ENCODE data around the gene NHS.

The NHS gene

GRCh38 chrX:17414027-17414658 is 39.1 kb downstream of the NHS start:
- H3K79me2 ChIP-seq (ENCODE audit: insufficient read depth, low read depth), result no peaks in the 10 kb centered on the region
- no peak overlapping the region for H2AFZ ChIP-seq (ENCODE audit: low read depth)
- no peak for TF ChIP-seq CTCF (conservative IDR thresholded peaks at IDR 0.05; ENCODE audit: low read depth, low read length)

GRCh38 chrX:17414839-17415238 is 39.8 kb downstream of the NHS start:
- Histone ChIP-seq H3K79me2 (ENCODE audit: insufficient read depth, low read depth) (no peaks in the 10 kb centered on the region), H3K9ac (no peak overlapping the region), H2AFZ (ENCODE audit: low read depth) (no peak overlapping the region), H3K4me1 (ENCODE audit: low read depth, poor library complexity, severe bottlenecking) (peaks cover 53% of the 10 kb centered on the region), H3K4me2 (no peak overlapping the region), H3K36me3 (ENCODE audit: insufficient read depth) (no peaks in the 10 kb centered on the region), H4K20me1 (ENCODE audit: insufficient read depth) (no peaks in the 10 kb centered on the region), H3K4me3 (IDR thresholded peaks at IDR 0.05; ENCODE audit: insufficient read depth, low read depth, low read length) (no peak overlapping the region), H3K27ac (no peak overlapping the region), H3K27me3 (ENCODE audit: insufficient read depth, low read depth) (no peaks in the 10 kb centered on the region)
- TF ChIP-seq CTCF (conservative IDR thresholded peaks at IDR 0.05; ENCODE audit: low read depth, low read length), result no peak

More at GRCh38 chrX:17414027-17414658, 39.1 kb downstream of the NHS start:
- H3K4me1 ChIP-seq (ENCODE audit: low read depth, poor library complexity, severe bottlenecking), result peaks cover 53% of the 10 kb centered on the region
- peak overlapping the region; percentile 23; the same call in 1 of the 2 replicates for H3K4me2 ChIP-seq
- H3K36me3 ChIP-seq (ENCODE audit: insufficient read depth), result no peaks in the 10 kb centered on the region
- H4K20me1 ChIP-seq (ENCODE audit: insufficient read depth), result no peaks in the 10 kb centered on the region
- peak overlapping the region; percentile 15; the same call in 1 of the 2 replicates for H3K27ac ChIP-seq
- H3K27me3 ChIP-seq (ENCODE audit: insufficient read depth, low read depth), result no peaks in the 10 kb centered on the region
- H3K4me3 ChIP-seq (IDR thresholded peaks at IDR 0.05; ENCODE audit: insufficient read depth, low read depth, low read length), result no peak overlapping the region
- H3K9ac ChIP-seq, result no peak overlapping the region

GRCh38 chrX:17415242-17415810 is 40.3 kb downstream of the NHS start:
- no peak overlapping the region for H3K27ac ChIP-seq
- peaks cover 53% of the 10 kb centered on the region for H3K4me1 ChIP-seq (ENCODE audit: low read depth, poor library complexity, severe bottlenecking)
- H4K20me1 ChIP-seq (ENCODE audit: insufficient read depth), result no peaks in the 10 kb centered on the region
- H3K9ac ChIP-seq, result no peak overlapping the region
- H2AFZ ChIP-seq (ENCODE audit: low read depth), result no peak overlapping the region
- H3K4me2 ChIP-seq, result no peak overlapping the region
- no peaks in the 10 kb centered on the region for H3K79me2 ChIP-seq (ENCODE audit: insufficient read depth, low read depth)
- no peak overlapping the region for H3K4me3 ChIP-seq (IDR thresholded peaks at IDR 0.05; ENCODE audit: insufficient read depth, low read depth, low read length)
- H3K27me3 ChIP-seq (ENCODE audit: insufficient read depth, low read depth), result no peaks in the 10 kb centered on the region
- TF ChIP-seq CTCF (conservative IDR thresholded peaks at IDR 0.05; ENCODE audit: low read depth, low read length), result no peak
- no peaks in the 10 kb centered on the region for H3K36me3 ChIP-seq (ENCODE audit: insufficient read depth)

GRCh38 chrX:17417372-17417771 is 42.4 kb downstream of the NHS start:
- TF ChIP-seq CTCF (conservative IDR thresholded peaks at IDR 0.05; ENCODE audit: low read depth, low read length), result no peak
- Histone ChIP-seq H3K27ac (no peak overlapping the region), H3K9ac (no peak overlapping the region), H4K20me1 (ENCODE audit: insufficient read depth) (no peaks in the 10 kb centered on the region), H3K79me2 (ENCODE audit: insufficient read depth, low read depth) (no peaks in the 10 kb centered on the region), H3K36me3 (ENCODE audit: insufficient read depth) (no peaks in the 10 kb centered on the region), H3K27me3 (ENCODE audit: insufficient read depth, low read depth) (no peaks in the 10 kb centered on the region), H3K4me2 (peak overlapping the region; percentile 15; the same call in 1 of the 2 replicates), H3K4me3 (IDR thresholded peaks at IDR 0.05; ENCODE audit: insufficient read depth, low read depth, low read length) (no peak overlapping the region), H3K4me1 (ENCODE audit: low read depth, poor library complexity, severe bottlenecking) (peaks cover 51% of the 10 kb centered on the region), H2AFZ (ENCODE audit: low read depth) (no peak overlapping the region)
